ENCODE measurements around the gene PCNX2. TPM values are rescaled to one million over a fixed set of nuclear protein-coding genes. Genes with fewer than 3 reads are reported as not detected.
A peak's percentile ranks its signal among the peaks of the same experiment; 100 is the strongest.

Gene PCNX2
- total RNA-seq, 2 donors from 2014 or later: 12.9 to 16.8 TPM

DNA sequence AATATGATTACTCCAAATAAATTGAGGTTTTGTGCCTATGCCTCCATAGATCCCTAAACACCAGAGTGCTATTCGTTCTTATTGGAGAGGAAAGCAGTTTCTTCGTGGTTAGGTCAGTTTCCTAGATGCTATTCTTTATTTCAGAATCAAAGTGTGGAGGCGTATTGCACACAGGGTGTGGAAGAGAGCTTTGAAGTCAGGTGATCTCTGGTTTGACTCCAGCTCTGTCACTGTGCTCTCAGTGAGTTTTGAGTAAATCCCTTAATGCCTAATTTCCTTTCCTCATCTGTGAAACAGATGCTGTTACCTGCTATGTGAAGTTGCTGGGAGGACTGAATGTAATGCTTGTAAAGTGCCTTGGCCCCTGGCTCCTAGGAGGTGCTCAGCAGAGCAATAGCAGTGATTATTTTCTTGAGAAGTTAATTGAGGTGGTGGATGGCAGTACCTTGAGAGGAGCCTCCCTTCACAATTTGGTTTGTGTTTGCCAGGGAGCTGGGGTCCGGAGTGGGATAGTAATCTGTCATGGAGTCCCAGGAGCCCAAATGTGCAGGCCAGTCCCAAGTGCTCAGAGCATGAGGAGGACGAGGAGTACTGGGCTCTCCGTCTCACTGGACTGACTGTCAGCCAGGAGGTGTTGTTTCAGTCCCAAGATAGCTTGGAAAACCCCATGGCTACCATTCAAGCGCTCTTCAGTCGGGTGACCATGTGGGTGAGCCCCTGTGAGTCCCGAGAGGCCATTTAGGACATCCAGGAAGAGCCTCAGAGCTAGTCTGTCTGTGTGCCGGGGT, 330.2 kb downstream of the PCNX2 start:
- intact Hi-C loops (cut with DNase I): no loop called here
- DNase-seq (ENCODE audit: low spot score): no peak

DNA sequence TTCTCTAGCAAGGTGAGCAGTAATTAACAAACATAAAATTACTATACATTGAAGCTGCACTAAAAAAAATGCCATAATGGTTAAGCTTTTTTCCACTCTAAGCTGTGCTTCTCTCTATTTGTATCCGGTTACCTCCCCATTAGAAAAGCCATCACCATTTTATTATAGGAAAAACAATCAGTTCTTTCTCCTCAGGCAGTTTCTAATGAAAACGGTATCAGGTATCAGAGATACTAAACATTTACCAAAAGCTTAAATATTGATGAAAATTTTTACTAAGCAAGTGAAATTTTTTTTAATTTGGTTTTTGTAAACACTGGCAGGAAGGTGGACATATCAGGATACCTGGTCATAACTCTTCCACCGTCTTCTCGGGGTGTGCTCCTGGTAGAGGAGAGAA, 330.9 kb downstream of the PCNX2 start:
- no peak for DNase-seq (ENCODE audit: low spot score)
- intact Hi-C loops (cut with DNase I): no loop called here

DNA sequence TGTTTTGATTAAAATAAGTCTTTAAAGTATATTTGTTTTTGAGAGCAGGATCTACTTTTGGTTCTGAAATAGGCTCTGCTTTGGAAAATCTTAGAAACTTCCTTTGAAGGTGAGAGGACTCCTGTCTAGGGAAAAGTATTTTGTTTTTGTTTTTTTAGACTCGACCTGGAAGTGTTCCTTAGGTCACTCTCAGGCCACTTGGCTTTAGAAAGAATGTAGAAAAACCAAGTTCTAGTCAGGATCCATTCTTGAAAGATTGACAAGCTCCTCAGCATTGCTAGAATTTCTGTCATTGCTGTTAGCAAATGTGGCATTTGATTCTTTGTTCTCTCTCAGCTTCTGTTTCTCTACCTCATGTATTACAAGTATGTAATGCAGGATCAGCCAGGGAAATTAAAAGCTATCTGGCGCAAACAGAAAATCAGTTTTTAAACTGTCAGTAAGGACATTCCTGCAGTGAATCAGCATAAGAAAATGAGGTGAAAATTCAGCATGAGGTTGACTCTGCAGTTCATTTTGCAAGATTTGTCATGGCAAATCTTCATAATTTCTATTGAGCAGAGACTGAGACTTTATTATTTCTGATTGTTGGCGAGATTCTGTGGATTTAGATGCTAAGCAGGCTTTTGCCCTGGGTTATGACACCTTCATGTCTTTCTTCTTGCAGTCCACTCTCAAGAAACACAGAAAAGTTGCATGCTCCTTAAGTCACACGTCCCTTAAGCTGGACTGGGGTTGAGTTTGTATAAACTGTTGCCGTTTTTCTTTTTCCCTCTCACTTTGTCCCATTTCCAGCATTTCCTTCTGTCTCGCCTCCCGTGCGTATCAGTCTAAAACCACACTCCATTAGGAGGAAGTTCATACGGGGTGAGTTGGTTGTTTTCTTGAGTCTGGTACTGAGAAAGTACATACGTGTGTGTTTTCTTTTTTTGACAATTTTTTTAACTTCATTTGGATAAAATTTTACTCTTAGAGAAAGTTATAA, 332.5 kb downstream of the PCNX2 start:
- intact Hi-C loops (cut with DNase I): no loop called here
- DNase-seq (ENCODE audit: low spot score): no peak

DNA sequence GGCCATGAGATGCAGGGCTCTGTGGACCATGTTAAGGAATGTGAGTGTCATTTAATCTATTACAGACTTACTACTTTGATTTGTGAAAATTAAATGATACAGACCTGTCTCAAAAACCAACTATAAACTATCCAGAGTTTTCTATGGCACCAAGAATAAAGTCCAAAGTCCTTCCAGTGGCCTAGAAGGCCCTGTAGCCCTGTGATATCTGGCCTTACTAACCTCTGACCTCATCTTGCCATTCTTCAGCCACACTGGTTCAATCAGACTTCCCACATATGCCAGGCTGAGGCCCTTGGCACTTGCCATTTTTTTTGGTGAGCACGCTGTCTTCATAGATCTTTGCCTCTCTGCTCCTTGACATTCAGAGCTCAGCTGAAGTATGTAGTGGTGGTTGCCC, 337.5 kb downstream of the PCNX2 start:
- intact Hi-C loops (cut with DNase I): loop anchor here in 1 of 2 donors (10.0 kb wide), 1 partner anchor 1453 kb away; no protein-coding TSS in a partner anchor
- no peak for DNase-seq (ENCODE audit: low spot score)

DNA sequence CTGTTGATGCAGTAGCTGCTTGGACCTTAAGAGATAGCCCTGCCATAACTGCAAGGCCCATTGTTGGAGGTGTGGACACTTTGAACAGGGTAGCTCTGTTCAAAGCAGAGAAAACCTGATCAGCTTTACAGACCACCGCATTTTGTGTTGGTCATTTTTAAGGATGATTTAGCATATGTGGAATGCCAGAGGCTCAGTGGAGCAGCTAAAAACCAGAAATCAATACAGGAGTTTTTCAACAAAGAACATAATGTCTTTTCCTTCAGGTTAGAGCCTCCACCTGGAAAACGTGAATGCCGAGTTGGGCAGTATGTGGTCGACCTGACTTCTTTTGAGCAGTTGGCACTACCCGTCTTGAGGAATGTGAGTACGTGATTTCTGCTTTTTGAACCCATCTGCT, 339.4 kb downstream of the PCNX2 start:
- intact Hi-C loops (cut with DNase I): loop anchor here in 1 of 2 donors (10.0 kb wide), 1 partner anchor 1451 kb away; no protein-coding TSS in a partner anchor
- no peak for DNase-seq (ENCODE audit: low spot score)

DNA sequence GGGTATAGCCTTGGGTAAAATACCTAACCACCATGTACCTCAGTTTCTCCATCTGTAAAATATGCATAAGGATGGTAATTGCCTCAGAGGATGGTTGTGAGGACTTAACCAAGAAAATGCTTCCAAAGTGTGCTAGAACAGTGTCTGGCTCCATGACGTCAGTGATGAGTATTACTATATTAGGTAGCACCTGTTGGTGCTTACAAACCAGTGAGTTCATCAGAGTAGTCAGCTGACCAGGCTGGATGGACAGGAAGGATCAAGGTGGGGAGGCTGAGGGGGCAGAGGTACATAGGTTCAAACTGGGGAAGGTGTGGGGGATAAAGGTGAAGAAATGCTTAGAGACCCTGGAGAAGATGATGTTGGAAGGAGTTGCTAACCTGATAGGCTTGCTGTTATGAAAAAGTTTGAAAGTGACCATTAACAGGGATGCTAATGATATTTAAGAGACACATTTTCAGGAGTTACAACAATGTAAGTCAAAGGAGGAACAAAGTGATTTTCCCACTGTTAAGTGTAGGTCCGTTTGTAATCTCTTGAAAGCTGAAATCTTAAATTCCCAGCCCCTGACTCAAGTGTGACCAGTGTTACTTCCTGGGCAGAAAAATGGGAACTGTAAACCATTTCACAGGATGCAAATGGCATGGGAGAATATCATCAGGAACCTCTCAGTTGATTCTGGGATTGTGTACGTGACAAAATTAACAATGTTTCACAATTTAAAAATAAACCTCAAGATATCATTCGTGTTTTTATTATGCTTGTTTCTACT, 340.7 kb downstream of the PCNX2 start:
- no peak for DNase-seq (ENCODE audit: low spot score)
- intact Hi-C loops (cut with DNase I): loop anchor here in 1 of 2 donors (10.0 kb wide), 1 partner anchor 1450 kb away; no protein-coding TSS in a partner anchor

DNA sequence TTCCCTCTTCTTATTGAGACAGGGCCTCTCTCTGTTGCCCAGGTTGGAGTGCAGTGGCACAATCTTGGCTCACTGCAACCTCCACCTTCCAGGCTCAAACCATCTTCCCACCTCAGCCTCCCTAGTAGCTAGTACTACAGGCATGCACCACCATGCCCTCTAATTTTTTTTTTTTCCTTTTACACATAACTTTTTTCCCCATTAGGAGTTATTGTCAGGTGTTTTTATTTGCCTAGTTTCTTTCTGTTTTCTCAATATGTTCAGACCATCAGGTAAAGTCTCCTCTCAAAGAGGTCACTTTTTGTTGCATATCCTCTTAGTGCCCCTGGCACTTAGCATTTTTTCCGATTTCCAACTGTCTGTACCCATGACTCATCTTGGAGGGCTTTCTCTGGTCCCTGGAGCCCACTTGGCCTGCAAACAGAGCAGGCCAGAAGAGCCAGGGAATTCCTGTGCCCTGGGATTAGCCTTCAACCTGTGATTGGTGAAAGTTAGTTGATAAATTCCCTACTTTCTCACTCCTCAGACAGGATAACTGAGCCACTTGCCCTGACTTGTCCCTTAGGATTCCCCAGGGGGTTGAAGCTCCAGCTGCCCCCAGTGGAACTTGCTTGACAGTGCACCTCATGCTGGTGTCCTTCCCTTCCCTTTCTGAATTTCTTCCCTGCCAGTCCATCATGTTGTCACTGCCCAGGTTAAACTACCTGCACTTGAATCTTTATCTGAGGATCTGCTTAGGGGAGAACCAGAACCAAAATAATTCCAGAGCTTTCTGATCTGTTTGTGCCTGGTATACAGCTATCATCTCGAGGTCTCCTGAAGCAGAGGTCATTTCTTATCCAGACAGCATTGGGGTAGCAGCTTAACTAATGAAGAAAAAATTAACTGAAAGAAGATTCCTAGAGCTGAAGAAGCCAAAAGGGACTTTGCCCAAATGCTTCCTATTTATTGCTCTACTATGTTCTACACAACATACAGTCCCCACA, 342.7 kb downstream of the PCNX2 start:
- intact Hi-C loops (cut with DNase I): loop anchor here in 1 of 2 donors (10.0 kb wide), 1 partner anchor 1448 kb away; no protein-coding TSS in a partner anchor
- DNase-seq (ENCODE audit: low spot score): no peak

DNA sequence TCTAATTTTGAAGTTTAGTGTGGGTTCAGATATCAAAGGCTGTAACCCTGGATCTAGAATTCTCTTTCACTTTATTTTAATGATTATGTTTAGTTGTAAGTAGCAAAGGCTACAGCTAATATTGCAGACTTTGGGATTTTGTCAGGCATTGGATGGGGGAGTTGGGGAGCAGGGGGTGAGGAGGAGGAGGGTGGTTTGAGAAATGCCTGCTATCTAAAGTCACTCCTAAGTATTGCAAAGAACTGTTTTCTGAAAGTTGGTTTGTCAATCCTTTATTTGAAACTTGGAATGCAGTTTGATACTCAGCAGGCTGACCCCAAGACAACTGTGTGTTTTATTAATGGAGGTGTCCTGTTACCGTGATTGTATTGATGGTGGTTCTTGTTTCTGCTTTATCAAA, 343.9 kb downstream of the PCNX2 start:
- intact Hi-C loops (cut with DNase I): loop anchor here in 1 of 2 donors (10.0 kb wide), 1 partner anchor 1447 kb away; no protein-coding TSS in a partner anchor
- DNase-seq (ENCODE audit: low spot score): no peak

DNA sequence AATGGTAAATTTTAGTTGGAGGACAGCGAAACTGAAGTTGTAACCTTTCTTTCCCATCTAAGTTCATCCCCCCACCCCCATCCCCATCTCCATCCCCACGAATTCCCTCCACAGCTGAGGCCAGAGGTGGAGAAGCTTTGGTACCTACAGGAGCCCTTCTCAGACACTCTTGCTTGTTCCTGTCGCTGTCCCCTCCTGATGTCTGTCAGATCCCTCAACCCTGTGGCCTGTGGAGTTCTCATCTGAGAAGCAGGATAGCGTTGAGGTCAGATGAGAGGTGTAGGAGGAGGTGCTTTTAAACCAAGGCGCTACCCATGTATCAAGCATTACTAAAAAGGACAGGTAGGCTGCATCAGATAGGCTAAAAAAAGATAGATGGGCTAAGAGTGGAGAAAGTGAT, 344.3 kb downstream of the PCNX2 start:
- intact Hi-C loops (cut with DNase I): loop anchor here in 1 of 2 donors (10.0 kb wide), 1 partner anchor 1446 kb away; no protein-coding TSS in a partner anchor

DNA sequence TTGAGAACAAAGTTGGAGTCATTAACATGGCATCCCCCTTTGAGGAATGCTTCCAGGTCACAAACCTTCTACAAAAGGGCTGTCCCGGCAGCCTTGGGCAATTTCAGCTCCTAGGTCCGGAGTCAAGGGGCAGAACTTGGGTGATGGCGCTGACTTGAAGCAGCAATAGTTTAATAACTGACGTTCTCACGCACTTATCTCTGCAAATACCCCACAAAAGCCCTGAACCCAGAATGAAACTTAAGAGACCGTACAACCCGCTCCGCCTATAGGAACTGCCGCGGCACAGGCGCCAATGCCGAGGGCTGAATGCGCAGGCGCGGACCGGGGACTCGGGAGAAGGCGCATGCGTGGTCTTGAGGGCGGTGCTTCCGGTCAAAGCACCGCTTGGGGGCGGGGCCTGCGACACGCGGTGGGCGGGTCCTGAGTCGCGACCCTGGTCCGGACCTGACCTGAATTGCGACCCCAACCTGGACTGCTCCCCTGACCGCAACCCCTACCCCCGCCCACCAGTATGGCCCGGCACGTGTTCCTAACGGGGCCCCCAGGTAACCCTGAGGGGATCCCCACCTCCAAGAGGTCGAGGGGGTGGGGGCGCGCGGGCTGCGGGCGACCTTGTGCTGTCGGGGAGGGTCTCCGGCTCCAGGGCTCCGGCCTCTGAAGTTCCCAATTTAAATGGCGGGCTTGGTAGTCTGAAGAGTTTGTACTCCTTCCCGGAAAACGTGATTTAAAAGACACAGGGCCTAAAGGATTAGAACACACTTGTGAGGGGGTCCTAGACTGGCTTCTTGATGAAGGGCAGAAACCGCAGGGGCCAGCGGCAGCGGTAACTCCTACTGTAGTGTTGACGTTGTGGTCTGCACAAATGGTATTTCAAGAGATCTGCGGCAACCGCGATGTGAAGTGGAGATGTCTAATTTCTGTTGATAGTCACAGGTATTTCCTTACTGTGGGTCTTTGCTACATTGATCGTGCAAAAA, 345.0 kb downstream of the PCNX2 start, which contains the start of gene NTPCR:
Gene NTPCR (plus strand): TSS at position 415 of the 980 bp plus-strand sequence. CDS start 100 bp downstream, at position 515.
- DNase-seq (ENCODE audit: low spot score): peak; percentile 98
- intact Hi-C loops (cut with DNase I): loop anchor here in 1 of 2 donors (10.0 kb wide), 1 partner anchor 1446 kb away; no protein-coding TSS in a partner anchor

More for the DNA sequence above, 344.3 kb downstream of the PCNX2 start:
- no peak for DNase-seq (ENCODE audit: low spot score)

DNA sequence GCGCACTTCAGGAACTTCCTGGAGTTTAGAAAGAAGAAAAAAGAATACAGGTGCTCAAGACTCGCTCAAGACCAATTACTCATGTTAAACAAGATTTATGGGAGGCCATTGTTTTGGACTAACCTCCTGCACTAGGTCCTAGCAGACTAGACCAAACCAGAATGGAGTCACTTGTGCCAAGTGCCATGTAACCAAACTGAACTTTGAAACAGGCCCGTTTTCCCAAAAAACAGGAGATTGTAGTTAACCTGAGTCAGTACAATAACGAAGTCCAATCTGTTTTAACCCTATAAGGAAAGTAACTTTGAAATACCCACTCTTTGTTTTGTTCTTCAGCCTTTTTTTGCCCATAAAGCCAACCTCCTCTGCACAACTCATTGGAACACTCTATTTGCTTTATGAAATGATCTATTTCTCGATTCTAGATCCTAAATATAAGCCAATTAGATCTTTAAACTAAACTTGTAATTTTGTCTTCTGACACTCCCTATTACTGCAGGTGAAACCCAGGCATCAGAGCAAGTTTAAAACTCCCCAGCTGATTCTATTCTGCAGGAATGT, 345.8 kb downstream of the PCNX2 start:
- intact Hi-C loops (cut with DNase I): loop anchor here in 1 of 2 donors (10.0 kb wide), 1 partner anchor 1445 kb away; no protein-coding TSS in a partner anchor
- DNase-seq (ENCODE audit: low spot score): no peak

DNA sequence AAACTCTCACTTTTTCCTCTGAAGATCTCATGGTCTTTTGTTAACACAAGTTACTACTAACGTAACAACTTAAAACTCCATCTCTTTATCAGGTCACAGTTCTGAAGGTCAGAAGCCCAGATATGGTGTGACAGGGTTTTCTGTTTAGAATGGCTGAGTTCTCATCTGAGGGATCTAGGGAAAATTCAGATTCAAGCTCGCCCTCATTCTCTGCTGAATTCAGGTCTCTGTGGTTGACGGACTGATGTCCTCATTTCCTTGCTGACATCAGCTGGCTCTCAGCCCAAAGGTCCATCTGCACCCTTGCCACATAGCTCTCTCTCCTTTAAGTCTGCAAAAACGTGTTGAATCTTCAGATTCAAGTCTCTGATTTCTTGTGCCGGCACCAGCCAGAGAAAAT, 351.2 kb downstream of the PCNX2 start:
- intact Hi-C loops (cut with DNase I): no loop called here
- DNase-seq (ENCODE audit: low spot score): no peak

DNA sequence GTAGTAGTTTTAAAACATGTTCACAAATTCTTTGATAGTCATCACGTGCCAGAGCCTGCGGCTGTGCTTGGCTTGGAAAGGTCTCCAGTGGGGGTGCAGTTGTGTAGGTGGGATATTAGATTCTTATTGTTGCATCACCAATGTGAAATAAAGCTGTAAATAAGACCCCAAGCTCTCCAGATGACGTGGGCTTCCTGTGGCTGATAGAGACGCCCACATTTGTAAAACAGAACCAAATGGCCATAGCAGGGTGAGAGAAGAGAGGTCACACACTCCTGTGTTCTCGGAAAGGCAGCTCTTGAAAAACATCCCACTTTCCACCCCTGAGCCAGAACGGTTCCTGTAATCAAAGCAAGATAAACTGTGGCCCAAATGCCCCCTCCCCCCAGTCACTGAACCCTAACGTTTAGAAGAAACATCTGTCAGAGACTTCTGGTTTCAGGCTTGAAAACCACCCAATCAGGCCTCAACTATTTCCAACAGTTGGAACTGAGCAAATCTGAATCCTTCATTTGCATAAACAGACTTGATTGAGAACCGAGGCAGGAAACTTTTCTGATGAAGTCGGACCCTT, 351.8 kb downstream of the PCNX2 start:
- DNase-seq (ENCODE audit: low spot score): no peak
- intact Hi-C loops (cut with DNase I): no loop called here

DNA sequence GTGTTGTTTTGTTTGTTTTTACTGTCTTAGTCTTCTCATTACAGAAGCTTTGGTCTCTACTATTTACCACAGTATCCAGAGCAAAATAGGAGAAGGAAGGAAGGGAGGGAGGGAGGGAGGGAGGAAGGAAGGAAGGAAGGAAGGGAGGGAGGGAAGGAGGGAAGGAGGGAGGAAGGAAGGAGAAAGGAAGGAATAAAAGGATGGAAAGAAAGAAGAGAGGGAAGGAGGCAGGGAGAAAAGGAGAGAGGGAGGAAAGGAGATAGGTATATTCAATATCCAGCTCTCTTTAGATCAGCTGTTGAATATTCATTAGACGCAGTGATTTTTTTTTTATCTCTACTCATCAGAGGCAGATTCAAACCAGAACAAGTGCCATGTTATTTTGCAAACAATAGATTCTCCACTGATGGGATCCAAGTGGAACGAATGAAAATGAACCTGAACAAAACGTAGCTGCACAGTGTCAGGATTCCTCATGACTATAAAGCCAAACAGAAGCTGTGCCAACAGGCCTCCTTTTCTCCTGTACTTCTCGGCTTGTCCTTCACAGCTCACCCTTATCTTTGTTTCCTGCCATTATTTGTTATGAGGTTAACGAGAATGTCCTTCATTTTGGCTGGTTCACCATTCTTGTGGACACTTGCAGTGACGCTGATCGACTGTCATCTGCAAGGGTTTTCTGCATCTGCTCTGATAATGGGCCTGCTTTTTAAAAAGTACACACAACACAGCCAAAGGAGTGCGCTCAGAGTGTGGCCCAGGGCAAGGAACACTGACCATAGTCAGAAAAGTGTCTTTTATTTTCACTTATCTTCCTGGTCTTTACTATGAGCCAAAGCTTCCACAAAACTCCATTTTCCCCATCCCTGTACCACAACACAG, 352.9 kb downstream of the PCNX2 start:
- no peak for DNase-seq (ENCODE audit: low spot score)
- intact Hi-C loops (cut with DNase I): no loop called here

DNA sequence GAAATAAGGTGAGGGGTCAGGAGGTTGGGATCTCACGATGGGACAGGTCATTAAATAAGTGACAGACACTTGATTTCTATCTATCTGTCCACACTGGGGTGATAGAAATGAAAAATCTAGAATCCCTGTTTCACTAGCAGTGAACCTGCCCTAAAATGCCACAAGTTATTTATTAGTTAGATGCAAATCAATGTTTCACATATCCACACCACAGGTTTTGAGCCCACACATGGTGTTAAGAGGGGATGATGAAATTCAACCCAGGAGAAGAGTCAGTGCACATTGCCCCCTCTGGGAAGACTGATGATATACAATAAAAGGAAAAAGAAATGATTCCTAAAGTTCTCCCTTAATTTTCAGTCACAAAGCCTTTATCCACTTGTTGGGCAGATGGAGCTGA, 355.3 kb downstream of the PCNX2 start:
- intact Hi-C loops (cut with DNase I): no loop called here
- DNase-seq (ENCODE audit: low spot score): no peak

Measured in posterior vena cava (tissue), 2 donors.